Stimulated activated CD8-positive, alpha-beta memory T cell treated with anti-CD3 and anti-CD28 coated beads, Interleukin-2, amount 100 ng/mL, for 48 hours (primary cell): ENCODE data around the gene COMMD8.

Experiments
- DNase-seq, 2 donors: peaks; one replicate each; pipeline ENCODE4 v3.0.0-alpha.2; 2020; ENCODE audit warnings: low read depth in 2 of 2

The COMMD8 gene

GRCh38 chr4:47471591-47471990, 8.1 kb upstream of the COMMD8 start:
- no peak for DNase-seq

- no peak for DNase-seq
Measured at GRCh38 chr4:47471064-47471463, 7.6 kb upstream of the COMMD8 start.

GRCh38 chr4:47469951-47470350, 6.4 kb upstream of the COMMD8 start:
- no peak for DNase-seq

GRCh38 chr4:47468706-47469365, 5.3 kb upstream of the COMMD8 start:
- DNase-seq, result no peak

DNA sequence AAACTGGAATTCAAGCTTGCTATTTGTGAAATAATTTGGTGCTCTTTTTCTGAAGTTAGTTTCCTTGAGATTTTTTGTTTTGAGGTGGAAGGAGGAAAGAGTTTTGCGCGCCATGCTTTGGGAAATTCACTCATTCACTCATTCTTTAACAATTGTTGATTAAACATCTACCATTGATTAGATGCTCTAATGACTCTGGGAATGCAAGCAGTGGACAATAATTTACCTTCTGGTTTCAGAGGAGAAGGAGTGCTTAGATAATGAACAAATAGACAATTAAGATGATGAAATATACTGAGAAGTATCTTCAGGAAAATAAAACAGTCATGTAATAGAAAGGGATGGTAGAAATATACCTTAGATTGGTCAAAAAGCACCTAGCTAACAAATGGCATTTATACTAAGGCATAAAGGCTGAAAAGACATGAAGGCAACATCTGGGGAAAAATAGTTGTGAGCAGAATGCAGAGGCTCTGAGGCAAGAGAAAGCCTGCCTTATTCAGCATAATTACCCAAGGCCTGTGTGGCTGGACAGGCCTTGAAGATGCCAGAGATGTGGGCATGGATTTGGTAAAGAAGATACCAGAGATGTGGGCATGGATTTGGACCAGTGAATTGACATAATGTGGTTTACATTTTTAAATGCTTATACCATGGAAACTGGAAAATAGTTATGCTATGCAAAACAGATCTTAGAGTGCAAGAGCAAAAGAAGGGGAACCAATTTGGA, 2.7 kb upstream of the COMMD8 start:
- no peak for DNase-seq

DNA sequence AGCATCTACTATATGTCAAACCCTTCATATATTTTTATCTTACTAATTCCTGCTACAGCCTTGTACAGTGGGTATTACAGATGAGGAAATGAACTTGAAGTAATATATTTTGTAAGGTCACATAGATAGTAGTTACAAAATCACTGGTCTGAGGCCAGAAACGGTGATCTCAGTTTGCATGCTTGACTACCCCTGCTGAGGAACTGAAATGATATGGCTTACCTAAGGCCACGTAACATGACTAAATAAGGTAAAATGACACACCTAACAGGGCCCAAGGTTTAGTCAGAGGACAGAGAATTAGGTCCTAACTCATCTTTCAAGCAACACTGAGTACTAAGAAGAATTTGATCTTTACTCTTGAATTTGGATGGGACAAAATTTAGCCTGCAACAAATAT, 1.5 kb upstream of the COMMD8 start:
- DNase-seq, result no peak

DNA sequence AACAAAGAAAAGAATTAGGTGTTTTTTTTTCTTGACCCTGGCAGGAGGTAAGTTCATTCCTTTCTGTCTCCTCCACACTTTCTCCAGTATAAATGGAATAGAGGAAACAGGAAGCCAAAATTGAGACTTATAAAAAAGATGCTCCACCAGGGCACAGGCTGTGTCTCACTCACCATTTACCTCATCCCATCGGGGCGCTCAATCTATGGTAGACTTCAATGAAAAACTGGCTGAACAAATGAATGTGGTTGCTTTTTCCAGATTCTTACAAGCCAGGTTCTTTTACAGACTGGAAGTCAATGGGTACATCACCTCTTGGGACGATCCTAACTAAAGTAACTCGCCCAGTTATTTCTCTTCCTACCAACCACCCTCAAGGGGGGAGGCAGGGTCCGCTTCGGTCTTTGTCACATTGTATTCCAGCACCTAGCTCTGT, 685 bp downstream of the COMMD8 start:
- DNase-seq, result no peak

- DNase-seq, result no peak
Measured at GRCh38 chr4:47451657-47452056, 11.8 kb downstream of the COMMD8 start.

GRCh38 chr4:47444031-47444430, 19.5 kb downstream of the COMMD8 start:
- DNase-seq, result no peak

- DNase-seq, result no peak
Measured at GRCh38 chr4:47442980-47443379, 20.5 kb downstream of the COMMD8 start.

DNA sequence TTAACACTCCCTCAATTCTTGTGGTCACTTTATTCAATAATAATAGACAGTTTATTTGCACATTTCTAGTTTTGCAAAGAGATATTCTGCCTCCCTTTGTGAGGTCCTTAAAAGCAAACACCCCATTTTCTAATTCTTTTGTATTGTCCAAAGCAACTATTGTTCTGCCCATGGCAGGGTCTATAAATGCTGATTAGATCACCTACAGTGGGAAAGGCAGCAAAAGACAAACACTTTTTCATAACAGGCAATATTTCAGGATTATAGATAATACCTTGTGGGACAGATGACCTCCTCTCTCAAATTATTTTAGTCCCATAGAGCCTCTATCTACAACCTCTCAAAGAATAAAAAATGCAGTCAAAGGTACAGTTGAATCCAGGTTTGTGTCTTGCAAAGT, 28.6 kb downstream of the COMMD8 start:
- no peak for DNase-seq

DNA sequence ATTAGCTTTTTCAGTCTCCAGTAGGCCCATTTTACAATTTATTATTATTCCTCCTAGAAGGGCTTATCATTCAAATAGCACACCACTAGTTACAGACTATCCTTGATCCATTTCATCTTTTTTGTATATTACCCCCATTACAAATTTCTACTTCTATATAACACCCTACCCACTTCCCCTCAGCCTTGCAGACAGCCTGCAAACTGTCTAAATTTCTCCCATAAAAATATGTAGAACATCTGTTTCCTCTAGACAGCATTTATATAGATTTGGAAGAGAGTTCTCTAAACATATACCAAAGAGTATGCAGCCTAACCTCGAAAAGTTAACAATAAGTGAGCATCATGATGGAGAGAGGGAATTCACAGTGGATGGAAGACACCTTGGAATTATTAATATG, 30.8 kb downstream of the COMMD8 start:
- DNase-seq, result no peak

GRCh38 chr4:47427935-47428334, 35.6 kb downstream of the COMMD8 start:
- no peak for DNase-seq

- no peak for DNase-seq
Measured at GRCh38 chr4:47425628-47426027, 37.9 kb downstream of the COMMD8 start.

GRCh38 chr4:47419296-47419695, 44.2 kb downstream of the COMMD8 start:
- DNase-seq, result no peak

- no peak for DNase-seq
Measured at GRCh38 chr4:47418147-47418546, 45.4 kb downstream of the COMMD8 start.

DNA sequence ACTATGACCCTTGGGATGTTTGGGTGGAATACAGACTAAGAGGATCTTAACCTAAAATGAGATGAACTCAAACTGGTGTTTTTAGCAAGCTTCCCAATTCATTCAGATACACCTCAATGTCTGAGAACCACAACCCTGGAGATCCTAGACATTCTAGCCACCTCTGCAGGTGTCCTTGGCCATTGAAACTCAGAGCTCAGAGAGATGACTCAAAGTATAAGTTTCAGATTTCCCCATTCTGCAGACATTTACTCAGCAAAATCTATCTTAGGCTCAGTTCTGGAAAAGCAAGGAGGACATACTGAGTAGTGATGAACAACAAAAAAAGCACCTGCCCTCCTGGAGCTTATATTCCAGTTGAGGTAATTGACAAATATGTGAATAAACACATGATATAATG, 47.8 kb downstream of the COMMD8 start:
- no peak for DNase-seq

DNA sequence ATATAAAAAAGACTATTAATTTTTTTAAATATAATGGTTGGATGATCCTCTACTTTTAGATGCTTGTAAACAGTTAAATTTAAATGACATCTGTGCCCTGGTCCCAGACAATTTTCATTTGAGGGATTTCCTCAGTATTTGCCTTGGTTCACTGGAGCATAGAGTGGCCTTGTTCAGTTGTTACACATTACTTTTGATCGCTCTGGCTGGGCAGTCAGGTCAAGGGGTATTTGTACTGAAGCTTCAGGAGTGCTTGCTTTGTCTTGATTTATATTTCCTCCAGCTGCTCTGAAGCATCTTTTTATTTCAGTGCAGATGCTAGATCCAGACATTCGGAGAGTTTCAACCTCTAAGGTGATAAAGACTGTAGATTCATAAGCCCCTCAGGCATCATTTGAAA, 50.0 kb downstream of the COMMD8 start:
- DNase-seq, result no peak

DNA sequence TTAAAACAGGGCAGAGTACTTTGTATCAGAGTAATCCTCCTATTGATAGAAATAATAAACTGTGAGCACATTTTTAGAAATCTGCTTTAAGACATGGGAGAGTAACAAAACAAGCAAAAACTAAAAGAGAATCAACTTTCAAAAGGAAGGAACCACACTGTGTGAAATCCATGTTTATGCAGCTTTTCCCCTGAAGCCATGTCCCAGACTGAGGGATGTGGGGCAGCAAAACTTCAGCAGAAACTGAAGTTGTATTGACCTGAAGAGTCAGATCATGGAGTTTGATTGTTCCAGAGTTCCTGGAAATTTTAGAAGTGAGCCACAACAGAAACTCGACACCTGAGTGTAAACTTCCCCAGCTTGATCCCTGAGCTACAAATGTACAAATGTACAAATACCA, 53.2 kb downstream of the COMMD8 start:
- no peak for DNase-seq

DNA sequence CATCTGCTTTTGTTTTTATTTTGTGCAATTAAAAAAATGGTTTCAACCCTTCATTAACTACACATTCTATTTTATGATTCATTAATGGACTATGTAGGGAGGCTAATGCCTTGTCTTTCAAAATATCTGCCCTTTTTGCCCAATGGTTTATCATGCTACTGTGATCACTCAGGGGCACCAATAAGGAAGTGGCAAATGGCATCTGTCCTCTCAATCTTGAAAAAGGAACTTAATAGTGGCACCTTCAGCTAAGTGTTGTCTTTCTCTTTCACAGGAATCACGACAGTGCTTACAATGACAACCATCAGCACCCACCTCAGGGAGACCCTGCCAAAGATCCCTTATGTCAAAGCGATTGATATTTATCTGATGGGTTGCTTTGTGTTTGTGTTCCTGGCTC, 57.1 kb downstream of the COMMD8 start:
- no peak for DNase-seq
